Endothelial cell of umbilical vein (primary cell): ENCODE measurements around the gene INPP5A. TPM values are rescaled to one million over a fixed set of nuclear protein-coding genes. Genes with fewer than 3 reads are reported as not detected.

Experiments used
- BruUV-seq: library from RNA; stranded (reverse); fragments of 400-500 nt; replicated peaks from 2 replicates; lab custom pipeline; 2021; lab: Mats Ljungman, UMichigan
- CTCF ChIA-PET: fragments of 300-600, 350-600 bp; sonication (Branson Sonifier 250); formaldehyde crosslinking; loops from one replicate; lab custom pipeline; 2021; ENCODE audit warnings: antibody characterized with exemption, inconsistent platforms; lab: Charles Lee
- POLR2A ChIA-PET: fragments of 300-600, 350-600 bp; sonication (Branson Sonifier 250); formaldehyde crosslinking; loops from one replicate; lab custom pipeline; 2021; ENCODE audit warnings: antibody characterized with exemption, inconsistent platforms; lab: Charles Lee
- DNase-seq: peaks from one replicate; pipeline ENCODE4 v3.0.0-alpha.2; 2011; ENCODE audit warnings: low read depth, low spot score
- FAIRE-seq: peaks from 2 replicates; lab custom pipeline; 2011; peaks lifted over from hg19 to GRCh38; lab: Jason Lieb, UNC
- H2AFZ ChIP-seq: 2 replicates; pipeline ENCODE4 v1.6.0; 2012; ENCODE audit warnings: low read depth, low read length, control low read depth, inconsistent platforms
- H3K27ac ChIP-seq: 2 replicates; pipeline ENCODE4 v1.5.1; 2011; ENCODE audit warnings: low read depth, mild to moderate bottlenecking, control low read depth, low read length, moderate library complexity; ENCODE audit not compliant: insufficient read depth
- H3K27me3 ChIP-seq, 2 experiments: 2 replicates each; pipeline versions ENCODE4 v1.6.0 to v1.6.1; 2011; ENCODE audit warnings: low read length in 2 of 2, mixed read lengths in 1 of 2; ENCODE audit not compliant: control insufficient read depth in 2 of 2, insufficient read depth in 2 of 2
- H3K36me3 ChIP-seq, 2 experiments: 2 replicates in 1 of 2; 3 replicates in 1 of 2; pipeline ENCODE4 v1.5.1; 2011; ENCODE audit warnings: low read length in 2 of 2, mild to moderate bottlenecking in 1 of 2, moderate library complexity in 1 of 2; ENCODE audit not compliant: control insufficient read depth in 2 of 2, insufficient read depth in 2 of 2; ENCODE audit errors: extremely low read depth in 1 of 2
- H3K4me1 ChIP-seq: 3 replicates; pipeline ENCODE4 v1.5.1; 2011; ENCODE audit warnings: mild to moderate bottlenecking, low read length; ENCODE audit not compliant: control insufficient read depth, insufficient read depth; ENCODE audit errors: extremely low read depth
- H3K4me2 ChIP-seq: 2 replicates; pipeline ENCODE4 v1.6.1; 2011; ENCODE audit warnings: low read length, control low read depth, mixed read lengths; ENCODE audit not compliant: insufficient read depth
- H3K4me3 ChIP-seq, 3 experiments: fragments of 200-600 bp in 1 of 3; sonication (generic), shearing (Covaris generic) in 1 of 3; replicated peaks in 1 of 3; 2 replicates each; pipeline ENCODE4 v1.5.1; 2011 to 2016; ENCODE audit warnings: control low read depth in 3 of 3, low read length in 3 of 3, mild to moderate bottlenecking in 2 of 3, inconsistent platforms in 1 of 3, low read depth in 1 of 3, moderate library complexity in 1 of 3; ENCODE audit not compliant: insufficient read depth in 1 of 3
- H3K79me2 ChIP-seq: 2 replicates; pipeline ENCODE4 v1.6.0; 2012; ENCODE audit warnings: low read length, inconsistent platforms; ENCODE audit not compliant: control insufficient read depth, insufficient read depth
- H3K9ac ChIP-seq: replicated peaks from 2 replicates; pipeline ENCODE3; 2011; ENCODE audit warnings: low read length, control low read depth; ENCODE audit not compliant: insufficient read depth; ENCODE audit errors: extremely low read depth
- H3K9me1 ChIP-seq: replicated peaks from 3 replicates; pipeline ENCODE4 v1.6.0; 2011; ENCODE audit warnings: mild to moderate bottlenecking, low read length; ENCODE audit not compliant: control insufficient read depth, insufficient read depth; ENCODE audit errors: extremely low read depth
- H3K9me3 ChIP-seq: replicated peaks from 2 replicates; pipeline ENCODE4 v1.5.1; 2012; ENCODE audit warnings: low read length, inconsistent platforms; ENCODE audit not compliant: control insufficient read depth, insufficient read depth
- H4K20me1 ChIP-seq: replicated peaks from 2 replicates; pipeline ENCODE3; 2011; ENCODE audit warnings: mild to moderate bottlenecking, low read length; ENCODE audit not compliant: control insufficient read depth, insufficient read depth; ENCODE audit errors: extremely low read depth
- CTCF ChIP-seq, 2 donors: IDR thresholded peaks; 1 replicate in 1 of 2; 2 replicates in 1 of 2; pipeline ENCODE4 v1.5.1; 2011; ENCODE audit warnings: low read length in 2 of 2, mild to moderate bottlenecking in 2 of 2, moderate library complexity in 2 of 2, control low read depth in 1 of 2, inconsistent platforms in 1 of 2, low read depth in 1 of 2; ENCODE audit not compliant: insufficient read depth in 1 of 2; ENCODE audit errors: extremely low read depth in 1 of 2
- EZH2 ChIP-seq: IDR thresholded peaks from 2 replicates; pipeline ENCODE4 v1.6.1; 2012; ENCODE audit warnings: borderline replicate concordance, low read depth, mild to moderate bottlenecking, moderate library complexity, low read length, inconsistent platforms; ENCODE audit not compliant: severe bottlenecking
- FOS ChIP-seq: IDR thresholded peaks from 2 replicates; pipeline ENCODE4 v1.6.1; 2011; ENCODE audit warnings: mild to moderate bottlenecking, low read length, moderate library complexity, borderline replicate concordance; ENCODE audit not compliant: insufficient read depth
- GATA2 ChIP-seq: IDR thresholded peaks from 2 replicates; pipeline ENCODE4 v1.7.0; 2011; ENCODE audit warnings: low read depth, mild to moderate bottlenecking, moderate library complexity, mixed read lengths, low read length; ENCODE audit not compliant: insufficient read length, insufficient read depth
- JUN ChIP-seq: IDR thresholded peaks from 2 replicates; pipeline ENCODE4 v1.6.1; 2011; ENCODE audit warnings: borderline replicate concordance, low read depth; ENCODE audit not compliant: insufficient read length, insufficient read depth
- MAX ChIP-seq: IDR thresholded peaks from 2 replicates; pipeline ENCODE4 v1.6.1; 2011; ENCODE audit not compliant: insufficient read depth, insufficient read length
- MYC ChIP-seq: IDR thresholded peaks from one replicate; pipeline ENCODE4 v1.6.1; 2011; ENCODE audit warnings: mild to moderate bottlenecking, low read depth, low read length
- POLR2A ChIP-seq: IDR thresholded peaks from 2 replicates; pipeline ENCODE4 v1.6.1; 2012; ENCODE audit warnings: low read depth, mild to moderate bottlenecking, control low read depth, low read length
- POLR2AphosphoS5 ChIP-seq: IDR thresholded peaks from 2 replicates; pipeline ENCODE4 v1.6.1; 2012; ENCODE audit warnings: low read depth, mild to moderate bottlenecking, control low read depth, low read length, moderate library complexity; ENCODE audit not compliant: insufficient read depth
- dilution Hi-C: fragments of 300-500 bp; cut with MboI; formaldehyde crosslinking; loops from one replicate; pipeline ENCODE4 v1.15.0; 2019; ENCODE audit warnings: low sequenced_read_pairs; ENCODE audit not compliant: extremely low pct_ligation_motif_present
- intact Hi-C: fragments of 100-400 bp; cut with micrococcal nuclease; formaldehyde crosslinking; loops from one replicate; pipeline ENCODE4 v1.10.0; 2022
- polyA plus RNA-seq, 4 experiments: library from polyadenylated mRNA; depleted of rRNA in 3 of 4; stranded (reverse) in 3 of 4; unstranded in 1 of 4; fragments of >200 nt; gene quantifications; 2 replicates each; pipeline versions ENCODE4 v1.2.1 to v1.2.3, GENCODE V29; 2011 to 2012; ENCODE audit warnings: missing spikeins in 1 of 4
- total RNA-seq: library from RNA; stranded (reverse); gene quantifications from 2 replicates; pipeline ENCODE4 v1.2.3, GENCODE V29; 2021

Gene INPP5A
- total and polyA plus RNA-seq, 2 donors (not counting 3 experiments of a cell fraction or from before 2014, with no cell fraction given) = 22.9 to 33.2 TPM

DNA sequence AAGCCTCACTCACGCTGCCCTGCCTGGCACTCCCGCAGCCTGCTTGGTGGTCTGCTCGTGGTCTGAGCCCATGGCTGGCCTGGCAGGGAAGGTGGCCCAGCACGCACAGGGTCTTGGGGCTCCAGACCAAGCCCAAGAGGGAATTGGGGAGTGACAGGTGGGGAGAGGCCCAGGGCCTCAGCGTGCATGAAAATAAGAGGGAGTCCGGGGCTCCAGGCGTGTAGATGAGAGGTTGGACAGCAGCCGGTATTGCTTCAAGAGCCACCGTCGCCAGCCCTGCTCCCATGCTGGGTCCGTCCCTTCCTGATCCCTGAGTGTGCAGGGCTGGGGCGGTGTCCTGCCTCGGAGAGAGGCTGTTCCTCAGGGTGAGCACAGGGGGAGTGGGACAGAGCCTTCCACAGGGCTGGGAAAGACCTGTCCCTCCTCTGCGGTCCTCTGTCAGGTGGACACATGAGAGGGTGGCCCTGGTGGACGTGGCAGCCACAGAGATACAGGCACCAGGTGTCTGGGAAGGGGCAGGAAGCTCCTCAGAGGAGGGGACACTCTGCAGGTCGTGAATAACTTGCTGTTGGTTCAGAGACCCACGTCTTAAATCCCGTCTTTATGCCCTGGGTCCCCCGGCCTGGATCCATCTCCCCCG, 113.1 kb downstream of the INPP5A start:
- no peak for FAIRE-seq
- BruUV-seq = no TSS peak
- Histone ChIP-seq H3K27ac (no peak overlapping the region), H3K27me3 (no peaks in the 10 kb centered on the region), H3K9me1 (no peaks in the 10 kb centered on the region), H3K9me3 (no peaks in the 10 kb centered on the region), H3K4me3 (no peak overlapping the region), H4K20me1 (no peaks in the 10 kb centered on the region), H3K79me2 (no peaks in the 10 kb centered on the region), H3K4me2 (no peak overlapping the region), H3K9ac (no peak overlapping the region), H2AFZ (no peak overlapping the region), H3K36me3 (no peaks in the 10 kb centered on the region), H3K4me1 (no peaks in the 10 kb centered on the region)
- dilution Hi-C loops = no loop called here
- intact Hi-C loops = no loop called here
- no peak for TF ChIP-seq POLR2A
- TF ChIP-seq MAX = no peak
- TF ChIP-seq EZH2 = no peak
- no peak for TF ChIP-seq MYC
- TF ChIP-seq POLR2AphosphoS5 = no peak
- no peak for TF ChIP-seq JUN
- DNase-seq = no peak
- POLR2A ChIA-PET = no interaction called here
- CTCF ChIA-PET = no interaction called here

DNA sequence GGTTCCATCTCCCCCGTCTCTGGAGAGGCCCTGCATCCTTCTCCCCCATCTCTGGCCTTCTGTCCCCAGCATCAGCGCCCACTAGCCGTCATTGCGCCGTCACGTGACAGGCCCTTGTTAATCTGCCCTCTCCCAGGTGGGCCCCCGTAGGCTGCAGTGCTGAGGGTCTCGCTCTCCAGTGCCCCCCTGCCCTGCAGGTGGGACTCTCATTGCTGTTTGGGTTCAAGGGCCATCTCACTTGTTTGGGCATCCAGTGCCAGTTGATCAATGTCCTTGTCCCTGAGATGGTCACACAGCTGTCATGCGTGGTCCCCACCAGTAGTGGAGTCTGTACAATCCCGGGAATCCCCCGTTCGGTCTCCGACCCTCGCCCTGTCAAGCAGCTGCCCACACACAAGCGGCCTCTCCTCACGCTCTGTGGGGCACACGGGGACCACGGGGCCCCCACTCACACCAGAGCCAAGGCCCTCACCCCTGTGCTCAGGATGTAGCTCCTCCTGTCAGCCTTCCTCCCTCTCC, 114.0 kb downstream of the INPP5A start:
- Histone ChIP-seq H3K4me3 (no peak overlapping the region), H3K9me1 (no peaks in the 10 kb centered on the region), H4K20me1 (no peaks in the 10 kb centered on the region), H3K36me3 (no peaks in the 10 kb centered on the region), H3K27ac (no peak overlapping the region), H3K4me2 (no peak overlapping the region), H2AFZ (no peak overlapping the region), H3K9ac (no peak overlapping the region), H3K4me1 (no peaks in the 10 kb centered on the region), H3K27me3 (no peaks in the 10 kb centered on the region), H3K79me2 (no peaks in the 10 kb centered on the region), H3K9me3 (no peaks in the 10 kb centered on the region)
- DNase-seq = no peak
- no peak for TF ChIP-seq GATA2
- TF ChIP-seq MAX = no peak
- TF ChIP-seq POLR2A = no peak
- no peak for TF ChIP-seq CTCF (IDR thresholded peaks at IDR 0.05; ENCODE audit: extremely low read depth in 1 of 2, insufficient read depth in 1 of 2, low read depth in 1 of 2, low read length in 2 of 2)
- TF ChIP-seq FOS = no peak
- no peak for TF ChIP-seq EZH2
- no peak for TF ChIP-seq POLR2AphosphoS5
- no peak for TF ChIP-seq JUN
- TF ChIP-seq MYC = no peak
- POLR2A ChIA-PET = no interaction called here
- intact Hi-C loops = no loop called here
- no TSS peak for BruUV-seq
- dilution Hi-C loops = no loop called here
- FAIRE-seq = no peak
- CTCF ChIA-PET = no interaction called here
